AML-193 (cell line): ENCODE data around the gene GRPEL2.
A peak's percentile ranks its signal among the peaks of the same experiment; 100 is the strongest.

Experiments
- DNase-seq, 2 experiments: peaks; one replicate each; lab custom pipeline; 2025; lab: John Stamatoyannopoulos, UW

The GRPEL2 gene

GRCh38 chr5:149357370-149358293 lies 12.3 kb downstream of the GRPEL2 start, which contains the start of gene PCYOX1L:
Gene PCYOX1L (plus strand): TSS chr5:149358046. CDS start chr5:149358069, 23 bp downstream.
- peak; percentile 90 to 92 for DNase-seq

- peak; percentile 45 to 67 for DNase-seq
Observed at GRCh38 chr5:149358294-149358651, 13.0 kb downstream of the GRPEL2 start.

GRCh38 chr5:149358868-149359495 lies 13.7 kb downstream of the GRPEL2 start:
- DNase-seq = no peak

GRCh38 chr5:149360272-149360671 lies 15.0 kb downstream of the GRPEL2 start:
- peak; percentile 66 to 67 for DNase-seq

- no peak for DNase-seq
Observed at GRCh38 chr5:149362541-149362940, 17.2 kb downstream of the GRPEL2 start.

GRCh38 chr5:149363358-149363757 lies 18.1 kb downstream of the GRPEL2 start:
- peak; percentile 32 to 43 for DNase-seq

GRCh38 chr5:149363936-149364335 lies 18.6 kb downstream of the GRPEL2 start:
- DNase-seq = no peak

- no peak for DNase-seq
Observed at GRCh38 chr5:149364719-149365118, 19.4 kb downstream of the GRPEL2 start.

- no peak for DNase-seq
Observed at GRCh38 chr5:149365418-149365817, 20.1 kb downstream of the GRPEL2 start.

GRCh38 chr5:149366169-149366729 lies 20.9 kb downstream of the GRPEL2 start:
- no peak for DNase-seq

- DNase-seq = peak; percentile 63 to 73
Observed at GRCh38 chr5:149367249-149367971, 22.1 kb downstream of the GRPEL2 start.

GRCh38 chr5:149367972-149368645 lies 22.8 kb downstream of the GRPEL2 start:
- no peak for DNase-seq

- DNase-seq = no peak
Observed at GRCh38 chr5:149370878-149371277, 25.6 kb downstream of the GRPEL2 start.

- peak; percentile 49 to 61 for DNase-seq
Observed at GRCh38 chr5:149371296-149371962, 26.1 kb downstream of the GRPEL2 start.

GRCh38 chr5:149372076-149372795 lies 26.9 kb downstream of the GRPEL2 start:
- no peak for DNase-seq

- no peak for DNase-seq
Observed at GRCh38 chr5:149372932-149373331, 27.6 kb downstream of the GRPEL2 start.

- no peak for DNase-seq
Observed at GRCh38 chr5:149374303-149374702, 29.0 kb downstream of the GRPEL2 start.

- no peak for DNase-seq
Observed at GRCh38 chr5:149374801-149375200, 29.5 kb downstream of the GRPEL2 start.

- no peak for DNase-seq
Observed at GRCh38 chr5:149375434-149375833, 30.1 kb downstream of the GRPEL2 start.

- DNase-seq = no peak
Observed at GRCh38 chr5:149376104-149376503, 30.8 kb downstream of the GRPEL2 start.
